ENCODE data around the gene MACF1. TPM values are rescaled to one million over a fixed set of nuclear protein-coding genes. Genes with fewer than 3 reads are reported as not detected.

Gene MACF1
- total RNA-seq, 2 experiments from 2014 or later = 353 to 366 TPM

- Mint-ChIP-seq H3K27ac (peak overlapping the region; percentile 90), H3K9me3 (ENCODE audit: insufficient read depth) (no peaks in the 10 kb centered on the region), H3K4me1 (ENCODE audit: low read depth) (peaks cover 58% of the 10 kb centered on the region), H3K4me3 (peak overlapping the region; percentile 89), H3K36me3 (ENCODE audit: low read depth) (peaks cover 47% of the 10 kb centered on the region), H3K27me3 (ENCODE audit: low read depth) (no peaks in the 10 kb centered on the region)
- ATAC-seq (no peak), DNase-seq (no peak)
- ChIA-PET POLR2A (interaction anchor here (0.7 to 6.6 kb wide), 3 partner anchors 12 to 42 kb away, joined by 4 to 117 read pairs (median 67); partner anchors contain the start of gene MACF1), CTCF (interaction anchor here (0.6 to 22.8 kb wide), 11 partner anchors 10 to 454 kb away, joined by 3 to 540 read pairs (median 4); partner anchors contain the start of gene MACF1)
These were observed 12.3 kb downstream of the MACF1 start for GRCh38 chr1:39216771-39217170.

- DNase-seq (no peak), ATAC-seq (no peak)
- H3K27ac Mint-ChIP-seq = peak overlapping the region; percentile 31
- H3K36me3 Mint-ChIP-seq (ENCODE audit: low read depth) = peaks cover 51% of the 10 kb centered on the region
- ChIA-PET CTCF (interaction anchor here (0.7 to 22.8 kb wide), 5 partner anchors 10 to 40 kb away, joined by 3 to 540 read pairs (median 9); partner anchors contain the start of gene MACF1), POLR2A (interaction anchor here (1.5 kb wide), 1 partner anchor 16 kb away, joined by 6 read pairs; the partner anchor contains the start of gene MACF1)
- no peaks in the 10 kb centered on the region for H3K27me3 Mint-ChIP-seq (ENCODE audit: low read depth)
- H3K9me3 Mint-ChIP-seq (ENCODE audit: insufficient read depth) = no peaks in the 10 kb centered on the region
- no peak overlapping the region for H3K4me3 Mint-ChIP-seq
- H3K4me1 Mint-ChIP-seq (ENCODE audit: low read depth) = peaks cover 49% of the 10 kb centered on the region
These were observed 16.7 kb downstream of the MACF1 start for GRCh38 chr1:39220891-39221870.

GRCh38 chr1:39224295-39224829 lies 19.9 kb downstream of the MACF1 start:
- H3K36me3 Mint-ChIP-seq (ENCODE audit: low read depth) = peaks cover 50% of the 10 kb centered on the region
- no peak for DNase-seq
- no peaks in the 10 kb centered on the region for H3K9me3 Mint-ChIP-seq (ENCODE audit: insufficient read depth)
- peak overlapping the region; percentile 9 for H3K27ac Mint-ChIP-seq
- H3K4me3 Mint-ChIP-seq = no peak overlapping the region
- ChIA-PET CTCF (interaction anchor here (0.9 to 22.8 kb wide), 4 partner anchors 11 to 34 kb away, joined by 3 to 540 read pairs (median 4); no protein-coding TSS in a partner anchor), POLR2A (no interaction called here)
- H3K4me1 Mint-ChIP-seq (ENCODE audit: low read depth) = peaks cover 43% of the 10 kb centered on the region
- no peaks in the 10 kb centered on the region for H3K27me3 Mint-ChIP-seq (ENCODE audit: low read depth)
- ATAC-seq = no peak

- peaks cover 49% of the 10 kb centered on the region for H3K36me3 Mint-ChIP-seq (ENCODE audit: low read depth)
- H3K27me3 Mint-ChIP-seq (ENCODE audit: low read depth) = no peaks in the 10 kb centered on the region
- no peak overlapping the region for H3K4me3 Mint-ChIP-seq
- peaks cover 46% of the 10 kb centered on the region for H3K4me1 Mint-ChIP-seq (ENCODE audit: low read depth)
- H3K27ac Mint-ChIP-seq = no peak overlapping the region
- ChIA-PET CTCF (interaction anchor here (0.9 to 2.6 kb wide), 9 partner anchors 8 to 214 kb away, joined by 3 to 30 read pairs (median 4); no protein-coding TSS in a partner anchor), POLR2A (interaction anchor here (0.6 to 1.3 kb wide), 3 partner anchors 22 to 34 kb away, joined by 3 to 5 read pairs (median 4); no protein-coding TSS in a partner anchor)
- ATAC-seq (no peak), DNase-seq (no peak)
- H3K9me3 Mint-ChIP-seq (ENCODE audit: insufficient read depth) = no peaks in the 10 kb centered on the region
These were observed 22.3 kb downstream of the MACF1 start for GRCh38 chr1:39226836-39227235.

GRCh38 chr1:39228252-39228651 lies 23.8 kb downstream of the MACF1 start:
- DNase-seq = no peak
- no peaks in the 10 kb centered on the region for H3K9me3 Mint-ChIP-seq (ENCODE audit: insufficient read depth)
- peaks cover 39% of the 10 kb centered on the region for H3K4me1 Mint-ChIP-seq (ENCODE audit: low read depth)
- no peaks in the 10 kb centered on the region for H3K27me3 Mint-ChIP-seq (ENCODE audit: low read depth)
- ATAC-seq = no peak
- ChIA-PET CTCF (interaction anchor here (0.6 to 5.0 kb wide), 4 partner anchors 9 to 130 kb away, joined by 3 to 44 read pairs (median 4); no protein-coding TSS in a partner anchor), POLR2A (interaction anchor here (1.2 kb wide), 1 partner anchor 35 kb away, joined by 4 read pairs; no protein-coding TSS in a partner anchor)
- peaks cover 49% of the 10 kb centered on the region for H3K36me3 Mint-ChIP-seq (ENCODE audit: low read depth)
- no peak overlapping the region for H3K27ac Mint-ChIP-seq
- H3K4me3 Mint-ChIP-seq = no peak overlapping the region

GRCh38 chr1:39229504-39229903 lies 25.0 kb downstream of the MACF1 start:
- H3K4me3 Mint-ChIP-seq = no peak overlapping the region
- no peaks in the 10 kb centered on the region for H3K27me3 Mint-ChIP-seq (ENCODE audit: low read depth)
- ChIA-PET POLR2A (no interaction called here), CTCF (interaction anchor here (0.8 to 5.0 kb wide), 3 partner anchors 10 to 37 kb away, joined by 3 to 44 read pairs (median 4); no protein-coding TSS in a partner anchor)
- peaks cover 44% of the 10 kb centered on the region for H3K36me3 Mint-ChIP-seq (ENCODE audit: low read depth)
- ATAC-seq = no peak
- peaks cover 34% of the 10 kb centered on the region for H3K4me1 Mint-ChIP-seq (ENCODE audit: low read depth)
- peak overlapping the region; percentile 27 for H3K27ac Mint-ChIP-seq
- no peaks in the 10 kb centered on the region for H3K9me3 Mint-ChIP-seq (ENCODE audit: insufficient read depth)
- no peak for DNase-seq

- no peak overlapping the region for H3K4me3 Mint-ChIP-seq
- peak overlapping the region; percentile 64 for H3K27ac Mint-ChIP-seq
- peaks cover 35% of the 10 kb centered on the region for H3K4me1 Mint-ChIP-seq (ENCODE audit: low read depth)
- H3K36me3 Mint-ChIP-seq (ENCODE audit: low read depth) = peaks cover 48% of the 10 kb centered on the region
- peak; percentile 33 for DNase-seq
- CTCF ChIA-PET = interaction anchor here (0.7 to 5.0 kb wide), 8 partner anchors 9 to 46 kb away, joined by 3 to 44 read pairs (median 4); no protein-coding TSS in a partner anchor
- ATAC-seq = peak; percentile 74
- no peaks in the 10 kb centered on the region for H3K9me3 Mint-ChIP-seq (ENCODE audit: insufficient read depth)
- POLR2A ChIA-PET = interaction anchor here (0.6 to 1.6 kb wide), 3 partner anchors 26 to 791 kb away, joined by 3 to 5 read pairs (median 4); partner anchors contain the start of gene MACF1
- no peaks in the 10 kb centered on the region for H3K27me3 Mint-ChIP-seq (ENCODE audit: low read depth)
These were observed 26.0 kb downstream of the MACF1 start for GRCh38 chr1:39230261-39231190.

GRCh38 chr1:39236971-39237370 lies 32.5 kb downstream of the MACF1 start:
- ATAC-seq (no peak), DNase-seq (no peak)
- no peaks in the 10 kb centered on the region for H3K9me3 Mint-ChIP-seq (ENCODE audit: insufficient read depth)
- peaks cover 54% of the 10 kb centered on the region for H3K36me3 Mint-ChIP-seq (ENCODE audit: low read depth)
- H3K27me3 Mint-ChIP-seq (ENCODE audit: low read depth) = no peaks in the 10 kb centered on the region
- peaks cover 11% of the 10 kb centered on the region for H3K4me1 Mint-ChIP-seq (ENCODE audit: low read depth)
- H3K4me3 Mint-ChIP-seq = no peak overlapping the region
- ChIA-PET POLR2A (interaction anchor here (1.2 kb wide), 1 partner anchor 22 kb away, joined by 4 read pairs; no protein-coding TSS in a partner anchor), CTCF (interaction anchor here (1.0 to 4.7 kb wide), 4 partner anchors 21 to 45 kb away, joined by 3 to 50 read pairs (median 10); no protein-coding TSS in a partner anchor)
- no peak overlapping the region for H3K27ac Mint-ChIP-seq

GRCh38 chr1:39238476-39238875 lies 34.0 kb downstream of the MACF1 start:
- Mint-ChIP-seq H3K9me3 (ENCODE audit: insufficient read depth) (no peaks in the 10 kb centered on the region), H3K27ac (peak overlapping the region; percentile 75), H3K36me3 (ENCODE audit: low read depth) (peaks cover 47% of the 10 kb centered on the region), H3K4me3 (no peak overlapping the region), H3K4me1 (ENCODE audit: low read depth) (peaks cover 8% of the 10 kb centered on the region), H3K27me3 (ENCODE audit: low read depth) (no peaks in the 10 kb centered on the region)
- ATAC-seq (no peak), DNase-seq (no peak)
- CTCF ChIA-PET = interaction anchor here (1.4 to 4.7 kb wide), 4 partner anchors 13 to 55 kb away, joined by 5 to 50 read pairs (median 12); no protein-coding TSS in a partner anchor
- POLR2A ChIA-PET = interaction anchor here (0.9 kb wide), 1 partner anchor 34 kb away, joined by 3 read pairs; the partner anchor contains the start of gene MACF1

- no peaks in the 10 kb centered on the region for H3K27me3 Mint-ChIP-seq (ENCODE audit: low read depth)
- no peak overlapping the region for H3K27ac Mint-ChIP-seq
- peaks cover 8% of the 10 kb centered on the region for H3K4me1 Mint-ChIP-seq (ENCODE audit: low read depth)
- CTCF ChIA-PET = interaction anchor here (5.6 kb wide), 1 partner anchor 48 kb away, joined by 39 read pairs; no protein-coding TSS in a partner anchor
- no peak for DNase-seq
- H3K4me3 Mint-ChIP-seq = no peak overlapping the region
- POLR2A ChIA-PET = no interaction called here
- ATAC-seq = no peak
- peaks cover 49% of the 10 kb centered on the region for H3K36me3 Mint-ChIP-seq (ENCODE audit: low read depth)
- H3K9me3 Mint-ChIP-seq (ENCODE audit: insufficient read depth) = no peaks in the 10 kb centered on the region
These were observed 35.5 kb downstream of the MACF1 start for GRCh38 chr1:39239968-39240367.

All from activated CD8-positive, alpha-beta T cell treated with anti-CD3 and anti-CD28 coated beads, Interleukin-2, amount 10 ng/mL, durations not matched to agents 7 days and 5 days (primary cell).